Erythroblast (primary cell): ENCODE measurements around the gene OAF.

ENCODE experiments used
- GATA1 ChIP-seq: IDR thresholded peaks from 2 replicates; pipeline ENCODE4 v1.6.1; 2011; ENCODE audit warnings: low read depth, mild to moderate bottlenecking, control low read depth, low read length, moderate library complexity
- POLR2A ChIP-seq: IDR thresholded peaks from 2 replicates; pipeline ENCODE4 v1.6.1; 2011; ENCODE audit warnings: mild to moderate bottlenecking, low read length

DNA sequence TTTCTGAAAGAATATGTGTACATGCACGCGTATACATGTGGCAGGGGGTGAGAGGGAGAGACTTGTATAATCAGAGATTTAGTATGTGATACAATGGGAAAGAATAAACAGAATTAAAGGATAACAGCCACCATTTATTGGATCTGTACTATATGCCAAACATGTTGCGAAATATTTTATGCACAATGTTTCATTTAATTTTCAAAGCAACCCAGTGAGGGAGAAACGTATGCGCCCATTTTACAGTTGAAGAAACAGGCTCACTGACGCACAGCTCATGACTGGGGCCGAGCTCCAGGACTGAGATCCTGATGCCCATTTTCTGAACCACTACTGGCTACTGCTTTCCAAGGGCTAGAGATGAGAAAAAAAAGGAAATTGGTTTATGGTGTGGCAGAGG is 3.3 kb upstream of the OAF start:
- no peak for TF ChIP-seq POLR2A
- TF ChIP-seq GATA1, result no peak
